Stomach (tissue), 9 donors: ENCODE results near the gene RBM44. TPM values are rescaled to one million over a fixed set of nuclear protein-coding genes. Genes with fewer than 3 reads are reported as not detected.

ENCODE experiments used
- DNase-seq, 2 donors: peaks; one replicate each; pipeline versions ENCODE4 v3.0.0 to v3.0.0-alpha.2; 2013 to 2019
- H3K27ac ChIP-seq, 5 donors: fragments of 200-600 bp in 4 of 5; sonication (generic) in 4 of 5; one replicate each; pipeline ENCODE4 v1.5.1; 2013 to 2019; ENCODE audit warnings: mild to moderate bottlenecking in 1 of 5, moderate library complexity in 1 of 5
- H3K27me3 ChIP-seq, 3 donors: fragments of 200-600 bp; sonication (generic); one replicate each; pipeline ENCODE4 v1.5.1; 2017 to 2019; ENCODE audit warnings: mixed run types in 1 of 3
- H3K36me3 ChIP-seq, 4 donors: fragments of 200-600 bp; sonication (generic); 1 replicate in 3 of 4; 2 replicates in 1 of 4; pipeline ENCODE4 v1.5.1; 2016 to 2019
- H3K4me1 ChIP-seq, 4 donors: fragments of 200-600 bp; sonication (generic); one replicate each; pipeline ENCODE4 v1.5.1; 2016 to 2019
- H3K4me3 ChIP-seq, 4 donors: fragments of 200-600 bp; sonication (generic) in 3 of 4; one replicate each; pipeline ENCODE4 v1.5.1; 2016 to 2019; ENCODE audit warnings: mild to moderate bottlenecking in 1 of 4
- H3K9me3 ChIP-seq, 4 donors: fragments of 200-600 bp; sonication (generic); one replicate each; pipeline ENCODE4 v1.5.1; 2016 to 2019
- EP300 ChIP-seq: sonication (generic); formaldehyde crosslinking; IDR thresholded peaks from one replicate; pipeline ENCODE4 v1.6.1; 2017; ENCODE audit warnings: antibody characterized with exemption
- POLR2A ChIP-seq, 4 donors: fragments of 450-650 bp; IDR thresholded peaks; one replicate each; pipeline ENCODE4 v1.6.1; 2016; ENCODE audit warnings: antibody characterized with exemption in 4 of 4, control low read depth in 2 of 4, mild to moderate bottlenecking in 1 of 4, moderate library complexity in 1 of 4
- POLR2AphosphoS5 ChIP-seq, 3 donors: sonication (generic); formaldehyde crosslinking; IDR thresholded peaks; one replicate each; pipeline ENCODE4 v1.6.1; 2016; ENCODE audit warnings: antibody characterized with exemption in 3 of 3
- WGBS, 5 donors: extraction: QIAGEN DNeasy Blood & Tissue Kit in 3 of 5; methylation state at CpG; one replicate each; pipeline versions ENCODE4 v1.1.5 to v1.1.7; 2013 to 2018; 5-methylcytosine and 5-hydroxymethylcytosine counted together
- intact Hi-C: fragments of 100-400 bp; cut with DNase I; formaldehyde crosslinking; loops from one replicate; pipeline ENCODE4 v1.15.1; 2023; ENCODE audit warnings: low total_unique reads
- polyA plus RNA-seq, 3 donors: library from polyadenylated mRNA; stranded (reverse); fragments of 200-250 nt; gene quantifications; one replicate each; pipeline ENCODE4 v1.2.3, GENCODE V29; 2013
- total RNA-seq, 5 donors: library from RNA; depleted of rRNA; stranded (reverse); fragments of >200 nt; gene quantifications; one replicate each; pipeline versions ENCODE4 v1.1.0 to v1.2.3, GENCODE V29; 2014 to 2016
- TF ChIP-seq, protein P1 (sequence below), 7 experiments: fragments of 450-650 bp in 4 of 7; fragments of 200-600 bp in 3 of 7; sonication (generic) in 3 of 7; IDR thresholded peaks; one replicate each; pipeline ENCODE4 v1.5.1; 2016 to 2019; ENCODE audit warnings: antibody characterized with exemption in 7 of 7, control low read depth in 2 of 7, mild to moderate bottlenecking in 1 of 7
- donor health status: healthy with polysubstance abuse.
- donor health status: Bipolar disorder and iron deficiency.
- donor health status: healthy.

The RBM44 gene
- total and polyA plus RNA-seq, 8 donors, result under 0.01 to 2.4 (median 1.8) TPM; not detected in 3

- H3K4me1 ChIP-seq, result peaks cover 0 to 70% (median 28%) of the 10 kb centered on the region in 4 donors
- WGBS, 5 donors, result 90 to 95% (median 94%) methylated on average over 21 of the region's 21 CpGs
- peak overlapping the region in 2 of 5 donors; percentile 78 to 93 for H3K27ac ChIP-seq
- H3K27me3 ChIP-seq, result no peaks in the 10 kb centered on the region
- intact Hi-C loops, result no loop called here
- TF ChIP-seq EP300 (no peak), POLR2AphosphoS5 (IDR thresholded peaks at IDR 0.05) (no peak), POLR2A (IDR thresholded peaks at IDR 0.05) (no peak)
- TF ChIP-seq, protein P1, sequence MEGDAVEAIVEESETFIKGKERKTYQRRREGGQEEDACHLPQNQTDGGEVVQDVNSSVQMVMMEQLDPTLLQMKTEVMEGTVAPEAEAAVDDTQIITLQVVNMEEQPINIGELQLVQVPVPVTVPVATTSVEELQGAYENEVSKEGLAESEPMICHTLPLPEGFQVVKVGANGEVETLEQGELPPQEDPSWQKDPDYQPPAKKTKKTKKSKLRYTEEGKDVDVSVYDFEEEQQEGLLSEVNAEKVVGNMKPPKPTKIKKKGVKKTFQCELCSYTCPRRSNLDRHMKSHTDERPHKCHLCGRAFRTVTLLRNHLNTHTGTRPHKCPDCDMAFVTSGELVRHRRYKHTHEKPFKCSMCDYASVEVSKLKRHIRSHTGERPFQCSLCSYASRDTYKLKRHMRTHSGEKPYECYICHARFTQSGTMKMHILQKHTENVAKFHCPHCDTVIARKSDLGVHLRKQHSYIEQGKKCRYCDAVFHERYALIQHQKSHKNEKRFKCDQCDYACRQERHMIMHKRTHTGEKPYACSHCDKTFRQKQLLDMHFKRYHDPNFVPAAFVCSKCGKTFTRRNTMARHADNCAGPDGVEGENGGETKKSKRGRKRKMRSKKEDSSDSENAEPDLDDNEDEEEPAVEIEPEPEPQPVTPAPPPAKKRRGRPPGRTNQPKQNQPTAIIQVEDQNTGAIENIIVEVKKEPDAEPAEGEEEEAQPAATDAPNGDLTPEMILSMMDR (IDR thresholded peaks at IDR 0.05), result no peak
- H3K36me3 ChIP-seq, result no peaks in the 10 kb centered on the region
- no peaks in the 10 kb centered on the region for H3K9me3 ChIP-seq
- H3K4me3 ChIP-seq, result no peak overlapping the region
- DNase-seq, result no peak
Observed at GRCh38 chr2:237869343-237870102, 70.9 kb downstream of the RBM44 start.

DNA sequence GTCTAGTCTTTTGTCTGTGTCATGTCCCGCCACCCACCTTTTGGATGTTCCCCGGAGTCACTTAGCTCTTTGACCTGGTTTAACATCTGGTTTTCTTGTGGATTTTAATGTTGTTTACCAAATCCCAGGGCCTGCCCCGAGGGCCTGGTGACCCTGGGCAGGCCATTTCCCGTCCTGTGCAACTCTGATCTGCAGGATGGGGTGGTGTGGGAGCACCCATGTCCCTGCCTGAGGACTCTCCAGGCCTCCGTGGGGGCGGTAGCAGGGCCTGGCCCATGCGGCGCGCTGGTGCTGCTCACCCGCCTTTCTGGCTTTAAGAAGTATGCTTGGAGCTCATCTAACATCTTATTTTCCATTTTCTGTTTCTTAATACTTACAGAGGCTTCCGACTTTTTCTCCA lies 71.5 kb downstream of the RBM44 start:
- H3K4me1 ChIP-seq, result peaks cover 0 to 71% (median 31%) of the 10 kb centered on the region in 4 donors
- intact Hi-C loops, result no loop called here
- 76 to 88% (median 85%) methylated on average over 11 of the region's 11 CpGs for WGBS, 5 donors
- no peaks in the 10 kb centered on the region for H3K36me3 ChIP-seq
- DNase-seq, result no peak
- no peaks in the 10 kb centered on the region for H3K9me3 ChIP-seq
- TF ChIP-seq EP300 (no peak), POLR2A (IDR thresholded peaks at IDR 0.05) (no peak), POLR2AphosphoS5 (IDR thresholded peaks at IDR 0.05) (no peak)
- TF ChIP-seq, protein P1 (IDR thresholded peaks at IDR 0.05), result no peak
- no peaks in the 10 kb centered on the region for H3K27me3 ChIP-seq
- peak overlapping the region in 2 of 5 donors; percentile 78 to 93 for H3K27ac ChIP-seq
- H3K4me3 ChIP-seq, result no peak overlapping the region

GRCh38 chr2:237870754-237871651 lies 72.4 kb downstream of the RBM44 start:
- 83 to 91% (median 89%) methylated on average over 18 to 23 of the region's 23 CpGs for WGBS, 5 donors
- Histone ChIP-seq H3K27me3 (no peaks in the 10 kb centered on the region), H3K4me1 (peaks cover 0 to 71% (median 30%) of the 10 kb centered on the region in 4 donors), H3K4me3 (no peak overlapping the region), H3K27ac (peak overlapping the region in 3 of 5 donors; percentile 47 to 93 (median 78)), H3K9me3 (no peaks in the 10 kb centered on the region), H3K36me3 (no peaks in the 10 kb centered on the region)
- TF ChIP-seq, protein P1 (IDR thresholded peaks at IDR 0.05), result no peak
- TF ChIP-seq POLR2AphosphoS5 (IDR thresholded peaks at IDR 0.05), result no peak
- no peak for TF ChIP-seq POLR2A (IDR thresholded peaks at IDR 0.05)
- TF ChIP-seq EP300, result no peak
- no peak for DNase-seq
- intact Hi-C loops, result no loop called here

- DNase-seq, result no peak
- WGBS, 5 donors, result 84 to 93% (median 89%) methylated on average over 12 to 19 of the region's 19 CpGs
- Histone ChIP-seq H3K4me3 (no peak overlapping the region), H3K27me3 (no peaks in the 10 kb centered on the region), H3K4me1 (peaks cover 0 to 62% (median 31%) of the 10 kb centered on the region in 4 donors), H3K27ac (peak overlapping the region in 2 of 5 donors; percentile 78 to 93), H3K9me3 (no peaks in the 10 kb centered on the region), H3K36me3 (peaks cover 0 to 3% (median 0%) of the 10 kb centered on the region in 4 donors)
- intact Hi-C loops, result no loop called here
- no peak for TF ChIP-seq POLR2AphosphoS5 (IDR thresholded peaks at IDR 0.05)
- TF ChIP-seq EP300, result no peak
Observed at GRCh38 chr2:237872178-237872887, 73.8 kb downstream of the RBM44 start.
